ENCODE measurements around the gene GINS1. TPM values are rescaled to one million over a fixed set of nuclear protein-coding genes. Genes with fewer than 3 reads are reported as not detected.

The GINS1 gene
- total and polyA plus RNA-seq, 2 donors (not counting 3 experiments of a cell fraction or from before 2014, with no cell fraction given), result 8.2 to 26.3 TPM

DNA sequence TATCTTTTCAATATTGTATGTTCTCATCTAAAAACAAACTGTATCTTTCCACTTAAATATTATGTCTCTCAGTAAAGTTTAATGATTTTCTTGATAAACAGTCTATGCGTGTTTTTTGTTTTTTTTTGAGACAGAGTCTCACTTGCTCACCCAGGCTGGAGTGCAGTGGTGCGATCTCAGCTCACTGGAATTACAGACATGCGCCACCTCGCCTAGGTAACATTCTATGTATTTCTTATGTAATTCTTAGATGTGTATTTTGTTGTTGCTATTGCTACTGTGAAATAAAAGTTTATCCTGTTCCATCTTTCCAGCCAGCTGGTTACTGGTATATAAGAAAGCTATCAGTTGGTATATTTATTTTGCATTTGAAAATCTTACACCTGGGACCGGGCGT, 46.2 kb upstream of the GINS1 start:
- DNase-seq (ENCODE audit: low read depth, low spot score) (no peak), FAIRE-seq (no peak)
- ChIA-PET POLR2A (no interaction called here), CTCF (interaction anchor here (0.7 to 1.8 kb wide), 6 partner anchors 9 to 51 kb away, joined by 3 to 12 read pairs (median 4); no protein-coding TSS in a partner anchor)
- H3K9me3 ChIP-seq (replicated peaks; ENCODE audit: control insufficient read depth, insufficient read depth, low read length), result no peaks in the 10 kb centered on the region
- peaks cover 8% of the 10 kb centered on the region for H3K79me2 ChIP-seq (ENCODE audit: control insufficient read depth, insufficient read depth, low read length)
- intact Hi-C loops (cut with micrococcal nuclease) (no loop called here), dilution Hi-C loops (cut with MboI; ENCODE audit: extremely low pct_ligation_motif_present, low sequenced_read_pairs) (no loop called here)
- H3K27ac ChIP-seq (ENCODE audit: insufficient read depth, low read depth, low read length), result peak overlapping the region; percentile 9
- H3K4me1 ChIP-seq (ENCODE audit: control insufficient read depth, extremely low read depth, insufficient read depth, low read length), result peaks cover 11% of the 10 kb centered on the region
- no TSS peak for BruUV-seq (replicated peaks)
- TF ChIP-seq POLR2AphosphoS5 (IDR thresholded peaks at IDR 0.05; ENCODE audit: insufficient read depth, low read depth, low read length) (no peak), EZH2 (IDR thresholded peaks at IDR 0.05; ENCODE audit: borderline replicate concordance, low read depth, low read length, severe bottlenecking) (no peak), MYC (IDR thresholded peaks at IDR 0.05; ENCODE audit: low read depth, low read length) (no peak), GATA2 (IDR thresholded peaks at IDR 0.05; ENCODE audit: insufficient read depth, insufficient read length, low read depth, low read length) (no peak), FOS (IDR thresholded peaks at IDR 0.05; ENCODE audit: borderline replicate concordance, insufficient read depth, low read length) (no peak), CTCF (IDR thresholded peaks at IDR 0.05; ENCODE audit: extremely low read depth in 1 of 2, insufficient read depth in 1 of 2, low read depth in 1 of 2, low read length in 2 of 2) (no peak), POLR2A (IDR thresholded peaks at IDR 0.05; ENCODE audit: low read depth, low read length) (no peak)
- no peaks in the 10 kb centered on the region for H3K9me1 ChIP-seq (replicated peaks; ENCODE audit: control insufficient read depth, extremely low read depth, insufficient read depth, low read length)
- no peak overlapping the region for H3K9ac ChIP-seq (replicated peaks; ENCODE audit: extremely low read depth, insufficient read depth, low read length)
- H3K27me3 ChIP-seq (ENCODE audit: control insufficient read depth in 2 of 2, insufficient read depth in 2 of 2, low read length in 2 of 2), result no peaks in the 10 kb centered on the region
- no peak overlapping the region for H3K4me2 ChIP-seq (ENCODE audit: insufficient read depth, low read length)
- H4K20me1 ChIP-seq (replicated peaks; ENCODE audit: control insufficient read depth, extremely low read depth, insufficient read depth, low read length), result no peaks in the 10 kb centered on the region
- no peak overlapping the region for H2AFZ ChIP-seq (ENCODE audit: low read depth, low read length)
- no peaks in the 10 kb centered on the region for H3K36me3 ChIP-seq (ENCODE audit: control insufficient read depth in 2 of 2, extremely low read depth in 1 of 2, insufficient read depth in 2 of 2, low read length in 2 of 2)
- H3K4me3 ChIP-seq (replicated peaks in 1 of 3; ENCODE audit: insufficient read depth in 1 of 3, low read depth in 1 of 3, low read length in 3 of 3), result no peak overlapping the region

Data from endothelial cell of umbilical vein (primary cell).